B cell (primary cell): ENCODE data around the gene IGLON5. TPM values are rescaled to one million over a fixed set of nuclear protein-coding genes. Genes with fewer than 3 reads are reported as not detected.
A peak's percentile ranks its signal among the peaks of the same experiment; 100 is the strongest.

Source experiments
- ATAC-seq: fragments of 200-7000 bp; cut with Tn5 transposase; one replicate; pipeline ENCODE4 v1.10.0; 2021; ENCODE audit warnings: low read depth, mild to moderate bottlenecking, moderate number of reproducible peaks, moderate library complexity
- CTCF ChIA-PET: fragments of 350-600 bp; sonication (Branson Sonifier 250); formaldehyde crosslinking; loops from one replicate; lab custom pipeline; 2021; ENCODE audit warnings: antibody characterized with exemption, inconsistent platforms; lab: Charles Lee
- POLR2A ChIA-PET: fragments of 350-600 bp; sonication (Branson Sonifier 250); formaldehyde crosslinking; loops from one replicate; lab custom pipeline; 2021; ENCODE audit warnings: antibody characterized with exemption; lab: Charles Lee
- DNase-seq: peaks from one replicate; pipeline ENCODE4 v3.0.0; 2013
- H2AFZ ChIP-seq: 2 replicates; pipeline ENCODE4 v1.6.1; 2012; ENCODE audit warnings: mild to moderate bottlenecking, low read depth, low read length; ENCODE audit not compliant: insufficient read depth, poor library complexity, severe bottlenecking
- H3K27ac ChIP-seq, 2 donors: 1 replicate in 1 of 2; 2 replicates in 1 of 2; pipeline ENCODE4 v1.5.1; 2012 to 2013; ENCODE audit warnings: low read length in 2 of 2, mild to moderate bottlenecking in 2 of 2, moderate library complexity in 1 of 2
- H3K27me3 ChIP-seq, 4 experiments: fragments of 200-600 bp in 1 of 4; sonication (generic) in 1 of 4; replicated peaks in 1 of 4; 1 replicate in 2 of 4; 2 replicates in 2 of 4; pipeline versions ENCODE4 v1.6.1 to v1.7.0; 2013 to 2016; ENCODE audit warnings: low read length in 3 of 4, mild to moderate bottlenecking in 2 of 4, mixed read lengths in 1 of 4, moderate library complexity in 1 of 4; ENCODE audit not compliant: insufficient read depth in 4 of 4, control insufficient read depth in 3 of 4; ENCODE audit errors: control extremely low read depth in 1 of 4
- H3K36me3 ChIP-seq, 2 experiments: replicated peaks in 1 of 2; 1 replicate in 1 of 2; 2 replicates in 1 of 2; pipeline versions ENCODE4 v1.6.1 to v1.7.1; 2013; ENCODE audit warnings: low read length in 1 of 2; ENCODE audit not compliant: insufficient read depth in 2 of 2, control insufficient read depth in 1 of 2; ENCODE audit errors: control extremely low read depth in 1 of 2, extremely low read depth in 1 of 2
- H3K4me1 ChIP-seq, 2 donors: fragments of 200-600 bp in 1 of 2; sonication (generic) in 1 of 2; 1 replicate in 1 of 2; 2 replicates in 1 of 2; pipeline versions ENCODE4 v1.5.1 to v1.6.1; 2013 to 2017; ENCODE audit warnings: low read length in 2 of 2; ENCODE audit not compliant: control insufficient read depth in 2 of 2, insufficient read depth in 2 of 2
- H3K4me2 ChIP-seq: replicated peaks from 2 replicates; pipeline ENCODE3; 2012; ENCODE audit warnings: mild to moderate bottlenecking, low read depth, low read length; ENCODE audit not compliant: poor library complexity, severe bottlenecking
- H3K4me3 ChIP-seq, 5 experiments: fragments of 200-600 bp in 1 of 5; sonication (generic) in 1 of 5; 1 replicate in 3 of 5; 2 replicates in 2 of 5; pipeline versions ENCODE4 v1.5.1 to v1.7.0; 2011 to 2016; ENCODE audit warnings: low read length in 4 of 5, mild to moderate bottlenecking in 4 of 5, low read depth in 2 of 5, control low read depth in 1 of 5, moderate library complexity in 1 of 5; ENCODE audit not compliant: insufficient read depth in 1 of 5; ENCODE audit errors: control extremely low read depth in 1 of 5, extremely low read depth in 1 of 5
- H3K79me2 ChIP-seq: fragments of 200-600 bp; sonication (generic); one replicate; pipeline ENCODE4 v1.6.0; 2016; ENCODE audit warnings: low read length; ENCODE audit not compliant: control insufficient read depth, insufficient read depth
- H3K9ac ChIP-seq: fragments of 200-600 bp; sonication (generic); 2 replicates; pipeline ENCODE4 v1.6.1; 2017; ENCODE audit warnings: mild to moderate bottlenecking, low read length, moderate library complexity
- H3K9me3 ChIP-seq, 3 donors: one replicate each; pipeline versions ENCODE4 v1.6.1 to v1.7.1; 2013; ENCODE audit warnings: low read length in 2 of 3; ENCODE audit not compliant: control insufficient read depth in 2 of 3, insufficient read depth in 1 of 3; ENCODE audit errors: control extremely low read depth in 1 of 3
- H4K20me1 ChIP-seq: 2 replicates; pipeline ENCODE4 v1.6.0; 2012; ENCODE audit warnings: mild to moderate bottlenecking, low read length; ENCODE audit not compliant: insufficient read depth, control insufficient read depth, poor library complexity, severe bottlenecking
- H3K27ac Mint-ChIP-seq: one replicate; pipeline ENCODE4 v1.8.0; 2021; ENCODE audit warnings: mixed read lengths
- H3K27me3 Mint-ChIP-seq: one replicate; pipeline ENCODE4 v1.8.0; 2021; ENCODE audit warnings: mixed read lengths
- H3K4me1 Mint-ChIP-seq: one replicate; pipeline ENCODE4 v1.8.0; 2021; ENCODE audit warnings: mixed read lengths
- H3K4me3 Mint-ChIP-seq: one replicate; pipeline ENCODE4 v1.8.0; 2021; ENCODE audit warnings: mixed read lengths
- H3K9me3 Mint-ChIP-seq: one replicate; pipeline ENCODE4 v1.8.0; 2022; ENCODE audit warnings: mixed read lengths; ENCODE audit not compliant: insufficient read depth
- EZH2 ChIP-seq: IDR thresholded peaks from 2 replicates; pipeline ENCODE4 v1.6.1; 2012; ENCODE audit warnings: borderline replicate concordance, low read depth, mild to moderate bottlenecking, moderate library complexity, low read length; ENCODE audit not compliant: insufficient read depth, poor library complexity, severe bottlenecking
- WGBS: methylation state at CpG from one replicate; pipeline ENCODE4 v1.1.5; 2013; ENCODE audit warnings: missing lambda C conversion rate; ENCODE audit not compliant: insufficient coverage; 5-methylcytosine and 5-hydroxymethylcytosine counted together
- intact Hi-C: fragments of 100-400 bp; cut with micrococcal nuclease; formaldehyde crosslinking; loops from one replicate; pipeline ENCODE4 v1.10.0; 2022
- polyA plus RNA-seq: library from polyadenylated mRNA; depleted of rRNA; stranded (reverse); fragments of >200 nt; gene quantifications from 2 replicates; pipeline ENCODE4 v1.2.3, GENCODE V29; 2012
- total RNA-seq, 2 donors: library from RNA; stranded (reverse); fragments of 120-200 nt in 1 of 2; gene quantifications; 1 replicate in 1 of 2; 2 replicates in 1 of 2; pipeline versions ENCODE4 v1.2.3 to v1.2.4, GENCODE V29; 2013 to 2022
- TF ChIP-seq, protein P1 (sequence below): fragments of 200-600 bp; IDR thresholded peaks from one replicate; pipeline ENCODE4 v1.8.0; 2022; ENCODE audit warnings: antibody characterized with exemption, mild to moderate bottlenecking

Gene IGLON5
- total and polyA plus RNA-seq, 2 donors (not counting 1 experiment from before 2014, with no cell fraction given): not detected

- WGBS: 94% methylated on average over 18 of the region's 18 CpGs
- Mint-ChIP-seq H3K27me3 (no peaks in the 10 kb centered on the region), H3K4me1 (peaks cover 54% of the 10 kb centered on the region), H3K9me3 (no peaks in the 10 kb centered on the region), H3K4me3 (peak overlapping the region; percentile 78), H3K27ac (peak overlapping the region; percentile 72)
- intact Hi-C loops: no loop called here
- ATAC-seq: no peak
- no peak overlapping the region for H2AFZ ChIP-seq
- no peak overlapping the region for H3K9ac ChIP-seq
- no peaks in the 10 kb centered on the region for H3K9me3 ChIP-seq
- no peaks in the 10 kb centered on the region for H3K27me3 ChIP-seq
- no peaks in the 10 kb centered on the region for H3K79me2 ChIP-seq
- no peak for DNase-seq
- ChIA-PET POLR2A (interaction anchor here (1.1 to 2.0 kb wide), 2 partner anchors 25 to 54 kb away, joined by 5 to 11 read pairs; partner anchors contain the start of gene ETFB), CTCF (interaction anchor here (0.8 to 7.0 kb wide), 10 partner anchors 23 to 318 kb away, joined by 3 to 70 read pairs (median 22); partner anchors contain the start of gene SIGLEC10)
- H3K4me1 ChIP-seq: peaks cover 43 to 65% of the 10 kb centered on the region in 2 donors
- no peaks in the 10 kb centered on the region for H4K20me1 ChIP-seq
- no peak overlapping the region for H3K4me3 ChIP-seq
- H3K36me3 ChIP-seq: peaks cover 0 to 5% of the 10 kb centered on the region in 2 experiments
- peak overlapping the region in 1 of 2 donors; percentile 63 for H3K27ac ChIP-seq
- no peak overlapping the region for H3K4me2 ChIP-seq
- TF ChIP-seq, protein P1, sequence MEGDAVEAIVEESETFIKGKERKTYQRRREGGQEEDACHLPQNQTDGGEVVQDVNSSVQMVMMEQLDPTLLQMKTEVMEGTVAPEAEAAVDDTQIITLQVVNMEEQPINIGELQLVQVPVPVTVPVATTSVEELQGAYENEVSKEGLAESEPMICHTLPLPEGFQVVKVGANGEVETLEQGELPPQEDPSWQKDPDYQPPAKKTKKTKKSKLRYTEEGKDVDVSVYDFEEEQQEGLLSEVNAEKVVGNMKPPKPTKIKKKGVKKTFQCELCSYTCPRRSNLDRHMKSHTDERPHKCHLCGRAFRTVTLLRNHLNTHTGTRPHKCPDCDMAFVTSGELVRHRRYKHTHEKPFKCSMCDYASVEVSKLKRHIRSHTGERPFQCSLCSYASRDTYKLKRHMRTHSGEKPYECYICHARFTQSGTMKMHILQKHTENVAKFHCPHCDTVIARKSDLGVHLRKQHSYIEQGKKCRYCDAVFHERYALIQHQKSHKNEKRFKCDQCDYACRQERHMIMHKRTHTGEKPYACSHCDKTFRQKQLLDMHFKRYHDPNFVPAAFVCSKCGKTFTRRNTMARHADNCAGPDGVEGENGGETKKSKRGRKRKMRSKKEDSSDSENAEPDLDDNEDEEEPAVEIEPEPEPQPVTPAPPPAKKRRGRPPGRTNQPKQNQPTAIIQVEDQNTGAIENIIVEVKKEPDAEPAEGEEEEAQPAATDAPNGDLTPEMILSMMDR: no peak
- no peak for TF ChIP-seq EZH2
These were observed 29.6 kb downstream of the IGLON5 start for GRCh38 chr19:51341066-51341465.

DNA sequence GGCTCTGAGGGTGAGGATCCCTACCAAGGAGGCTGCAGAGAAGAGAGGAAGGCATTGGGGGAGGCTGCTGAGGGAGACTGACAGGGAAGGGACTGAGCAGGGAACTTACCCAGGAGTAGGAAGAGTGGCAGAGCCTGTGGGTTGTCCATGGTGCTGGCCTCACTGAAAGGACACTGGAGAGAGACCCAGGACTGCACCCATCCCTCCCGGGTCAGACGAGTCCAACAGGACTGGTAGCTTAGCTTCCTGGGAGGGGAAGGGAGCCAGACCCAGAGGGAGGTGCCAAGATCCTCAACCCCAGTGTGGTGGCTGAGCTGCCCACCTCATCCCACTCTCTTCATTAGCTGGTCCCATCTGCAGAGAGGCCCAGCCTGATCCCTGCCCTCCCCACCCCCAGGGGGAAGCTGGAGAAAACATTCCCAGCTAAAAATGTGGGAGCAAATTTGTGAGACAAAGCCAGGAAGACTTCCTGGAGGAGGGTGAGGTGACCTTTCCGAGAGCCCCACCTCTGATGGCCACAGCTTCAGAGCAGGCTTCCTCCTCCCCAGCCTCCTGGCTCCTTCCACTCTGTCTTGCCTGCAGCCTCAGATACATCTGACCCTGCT lies 30.6 kb downstream of the IGLON5 start, which contains the start of gene VSIG10L:
VSIG10L (minus strand) TSS at position 164 of the 605 bp plus-strand sequence; CDS start at position 149, 15 bp downstream.
- ATAC-seq: no peak
- H4K20me1 ChIP-seq: no peaks in the 10 kb centered on the region
- H3K27me3 ChIP-seq: no peaks in the 10 kb centered on the region
- TF ChIP-seq EZH2: no peak
- TF ChIP-seq, protein P1: no peak
- peak within 1 kb of the TSS; percentile 78 for H3K4me3 Mint-ChIP-seq
- CTCF ChIA-PET: interaction anchor here (1.4 to 7.0 kb wide), 8 partner anchors 24 to 317 kb away, joined by 3 to 70 read pairs (median 22); partner anchors contain the start of genes ETFB and SIGLEC10
- H3K4me2 ChIP-seq: peak within 1 kb of the TSS; percentile 2
- POLR2A ChIA-PET: interaction anchor here (1.1 to 1.8 kb wide), 2 partner anchors 24 to 26 kb away, joined by 5 read pairs; partner anchors contain the start of gene ETFB
- H3K9me3 Mint-ChIP-seq: no peaks in the 10 kb centered on the region
- H3K27me3 Mint-ChIP-seq: no peaks in the 10 kb centered on the region
- peaks cover 43 to 71% of the 10 kb centered on the region in 2 donors for H3K4me1 ChIP-seq
- intact Hi-C loops: no loop called here
- no peak within 1 kb of the TSS for H2AFZ ChIP-seq
- peak within 1 kb of the TSS; percentile 78 for H3K27ac Mint-ChIP-seq
- H3K27ac ChIP-seq: peak within 1 kb of the TSS in 1 of 2 donors; percentile 63
- peaks cover 0 to 15% of the 10 kb centered on the region in 2 experiments for H3K36me3 ChIP-seq
- H3K9ac ChIP-seq: no peak within 1 kb of the TSS
- WGBS: 65% methylated on average over 3 of the region's 3 CpGs
- H3K4me3 ChIP-seq: no peak within 1 kb of the TSS
- DNase-seq: peak; percentile 29
- H3K79me2 ChIP-seq: no peaks in the 10 kb centered on the region
- peaks cover 56% of the 10 kb centered on the region for H3K4me1 Mint-ChIP-seq
- H3K9me3 ChIP-seq: no peaks in the 10 kb centered on the region
